ENCODE measurements around the gene ROR2.
"Not testable (repeated sequence)": the region's sequence is repeated elsewhere in the genome, so short reads cannot be mapped to it uniquely, and the experiment has no call there.

The ROR2 gene

DNA sequence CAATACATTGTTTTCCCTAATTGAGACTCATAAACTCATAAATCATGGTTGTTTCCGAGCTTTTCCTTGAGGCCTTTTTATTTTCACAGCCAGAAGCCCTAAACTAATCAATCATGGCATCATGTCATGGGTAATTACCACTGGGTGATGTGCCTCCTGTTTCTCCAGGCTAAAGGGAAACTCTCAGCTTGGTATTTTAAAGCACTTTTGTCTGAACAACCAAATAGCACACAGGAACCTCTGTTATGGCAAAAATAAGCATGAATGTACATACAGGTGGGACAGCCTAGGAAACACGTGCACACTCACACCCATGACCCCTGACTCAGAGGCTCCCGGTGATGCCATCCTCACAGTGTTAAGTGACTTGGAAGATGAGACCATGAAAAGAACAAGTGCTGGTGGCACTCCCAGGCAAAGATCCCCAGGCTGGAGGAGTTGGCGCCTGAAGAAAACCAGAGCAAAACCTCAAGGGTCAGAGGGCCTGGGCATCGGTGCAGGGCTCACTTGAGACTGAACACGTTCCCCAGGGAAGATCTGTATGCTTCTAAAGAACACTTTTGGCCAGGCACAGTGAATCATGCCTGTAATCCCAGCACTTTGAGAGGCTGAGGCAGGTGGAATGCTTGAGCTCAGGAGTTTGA, 154.3 kb downstream of the ROR2 start:
- DNase-seq (ENCODE audit: low read depth, low spot score): no peak
- no peaks in the 10 kb centered on the region for H3K36me3 ChIP-seq (ENCODE audit: insufficient read depth, low read length)
- no peak overlapping the region for H3K9ac ChIP-seq (ENCODE audit: insufficient read length)
- no peaks in the 10 kb centered on the region for H3K9me3 ChIP-seq (ENCODE audit: low read depth, low read length)
- peak overlapping the region; percentile 38; the same call in 1 of the 2 replicates for H3K27ac ChIP-seq
- no peak overlapping the region for H3K4me3 ChIP-seq
- TF ChIP-seq EZH2 (IDR thresholded peaks at IDR 0.05) (no peak), POLR2AphosphoS5 (IDR thresholded peaks at IDR 0.05; ENCODE audit: borderline replicate concordance, low read depth, low read length) (peak; percentile 57; the same call in 1 of the 2 replicates), FOXP2 (optimal IDR thresholded peaks at IDR 0.05; ENCODE audit: control extremely low read depth, extremely low read length, insufficient read depth) (no peak)

DNA sequence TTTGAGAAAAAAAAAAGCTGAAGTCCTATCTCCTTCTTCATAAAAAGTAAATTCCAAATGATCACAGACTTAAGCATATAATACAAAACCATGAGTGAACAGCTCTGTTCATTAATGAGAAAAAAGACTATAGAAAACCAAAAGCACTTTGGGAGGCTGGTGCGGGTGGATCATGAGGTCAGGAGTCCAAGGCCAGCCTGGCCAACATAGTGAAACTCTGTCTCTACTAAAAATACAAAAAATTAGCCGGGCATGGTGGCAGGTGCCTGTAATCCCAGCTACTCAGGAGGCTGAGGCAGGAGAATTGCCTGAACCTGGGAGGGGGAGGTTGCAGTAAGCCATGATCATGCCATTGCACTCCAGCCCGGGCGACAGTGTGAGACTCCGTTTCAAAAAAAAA, 156.7 kb downstream of the ROR2 start:
- not testable (repeated sequence) for H3K27ac ChIP-seq; H3K36me3 ChIP-seq (ENCODE audit: insufficient read depth, low read length); H3K9me3 ChIP-seq (ENCODE audit: low read depth, low read length); H3K9ac ChIP-seq (ENCODE audit: insufficient read length); H3K4me3 ChIP-seq; DNase-seq (ENCODE audit: low read depth, low spot score)

DNA sequence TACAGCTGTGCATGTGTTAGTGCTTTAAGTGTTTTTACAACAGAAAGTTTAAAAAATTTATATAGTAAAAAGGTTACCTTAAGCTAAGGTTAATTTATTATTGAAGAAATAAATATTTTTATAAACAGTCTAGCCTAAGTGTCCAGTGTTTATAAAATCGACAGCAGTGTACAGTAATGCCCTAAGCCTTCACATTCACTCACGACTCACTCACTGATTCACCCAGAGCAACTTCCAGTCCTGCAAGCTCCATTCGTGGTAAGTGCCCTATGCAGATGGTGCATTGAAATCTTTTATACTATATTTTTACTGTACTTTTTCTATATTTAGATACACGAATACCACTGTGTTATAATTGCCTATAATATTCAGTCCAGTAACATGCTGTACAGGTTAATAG, 159.1 kb downstream of the ROR2 start:
- Histone ChIP-seq H3K9ac (ENCODE audit: insufficient read length) (no peak overlapping the region), H3K4me3 (no peak overlapping the region), H3K36me3 (ENCODE audit: insufficient read depth, low read length) (no peaks in the 10 kb centered on the region), H3K27ac (no peak overlapping the region), H3K9me3 (ENCODE audit: low read depth, low read length) (0 out of 2 replicates have a peak, but pooled peaks cover 4% of the 10 kb centered on the region)
- no peak for TF ChIP-seq EZH2 (IDR thresholded peaks at IDR 0.05)
- TF ChIP-seq POLR2AphosphoS5 (IDR thresholded peaks at IDR 0.05; ENCODE audit: borderline replicate concordance, low read depth, low read length): no peak
- no peak for TF ChIP-seq FOXP2 (optimal IDR thresholded peaks at IDR 0.05; ENCODE audit: control extremely low read depth, extremely low read length, insufficient read depth)
- no peak for DNase-seq (ENCODE audit: low read depth, low spot score)

DNA sequence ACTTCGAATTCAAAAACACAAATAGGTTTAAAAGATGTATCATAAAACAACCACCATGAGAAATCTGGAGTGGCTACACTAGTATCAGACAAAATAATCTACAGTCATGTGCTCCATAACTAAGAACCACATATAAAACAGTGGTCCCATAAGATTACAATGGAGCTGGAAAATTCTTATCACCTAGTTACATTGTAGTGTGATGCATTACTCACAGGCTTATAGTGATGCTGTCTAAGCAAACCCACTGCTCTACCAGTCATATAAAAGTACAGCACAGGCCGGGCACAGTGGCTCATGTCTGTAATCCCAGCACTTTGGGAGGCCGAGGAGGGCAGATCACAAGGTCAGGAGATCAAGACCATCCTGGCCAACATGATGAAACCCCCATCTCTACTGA, 160.1 kb downstream of the ROR2 start:
- no peak for TF ChIP-seq FOXP2 (optimal IDR thresholded peaks at IDR 0.05; ENCODE audit: control extremely low read depth, extremely low read length, insufficient read depth)
- no peak for TF ChIP-seq EZH2 (IDR thresholded peaks at IDR 0.05)
- TF ChIP-seq POLR2AphosphoS5 (IDR thresholded peaks at IDR 0.05; ENCODE audit: borderline replicate concordance, low read depth, low read length): no peak
- 0 out of 2 replicates have a peak, but pooled peaks cover 4% of the 10 kb centered on the region for H3K9me3 ChIP-seq (ENCODE audit: low read depth, low read length)
- H3K4me3 ChIP-seq: no peak overlapping the region
- no peak for DNase-seq (ENCODE audit: low read depth, low spot score)
- no peaks in the 10 kb centered on the region for H3K36me3 ChIP-seq (ENCODE audit: insufficient read depth, low read length)
- no peak overlapping the region for H3K27ac ChIP-seq
- no peak overlapping the region for H3K9ac ChIP-seq (ENCODE audit: insufficient read length)

DNA sequence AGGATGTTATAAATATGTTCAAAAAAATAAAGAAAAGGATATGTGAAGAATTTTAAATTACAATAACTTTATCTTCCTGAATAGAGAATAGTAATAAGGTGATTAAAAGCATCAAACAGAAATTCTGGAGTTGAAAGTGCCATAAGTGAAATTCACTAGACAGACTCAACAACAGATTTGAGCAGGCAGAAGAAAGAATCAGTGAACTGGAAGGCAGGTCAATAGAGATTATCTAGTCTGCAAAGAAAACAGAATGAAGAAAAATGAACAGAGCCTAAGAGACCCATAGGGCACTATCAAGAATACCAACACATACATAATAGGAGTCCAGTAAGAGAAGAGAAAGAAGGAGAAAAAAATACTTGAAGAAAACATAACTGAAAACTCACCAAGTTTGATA, 162.1 kb downstream of the ROR2 start:
- Histone ChIP-seq H3K27ac (no peak overlapping the region), H3K4me3 (no peak overlapping the region), H3K36me3 (ENCODE audit: insufficient read depth, low read length) (no peaks in the 10 kb centered on the region), H3K9ac (ENCODE audit: insufficient read length) (no peak overlapping the region), H3K9me3 (ENCODE audit: low read depth, low read length) (0 out of 2 replicates have a peak, but pooled peaks cover 4% of the 10 kb centered on the region)
- no peak for DNase-seq (ENCODE audit: low read depth, low spot score)
- no peak for TF ChIP-seq EZH2 (IDR thresholded peaks at IDR 0.05)
- no peak for TF ChIP-seq POLR2AphosphoS5 (IDR thresholded peaks at IDR 0.05; ENCODE audit: borderline replicate concordance, low read depth, low read length)

DNA sequence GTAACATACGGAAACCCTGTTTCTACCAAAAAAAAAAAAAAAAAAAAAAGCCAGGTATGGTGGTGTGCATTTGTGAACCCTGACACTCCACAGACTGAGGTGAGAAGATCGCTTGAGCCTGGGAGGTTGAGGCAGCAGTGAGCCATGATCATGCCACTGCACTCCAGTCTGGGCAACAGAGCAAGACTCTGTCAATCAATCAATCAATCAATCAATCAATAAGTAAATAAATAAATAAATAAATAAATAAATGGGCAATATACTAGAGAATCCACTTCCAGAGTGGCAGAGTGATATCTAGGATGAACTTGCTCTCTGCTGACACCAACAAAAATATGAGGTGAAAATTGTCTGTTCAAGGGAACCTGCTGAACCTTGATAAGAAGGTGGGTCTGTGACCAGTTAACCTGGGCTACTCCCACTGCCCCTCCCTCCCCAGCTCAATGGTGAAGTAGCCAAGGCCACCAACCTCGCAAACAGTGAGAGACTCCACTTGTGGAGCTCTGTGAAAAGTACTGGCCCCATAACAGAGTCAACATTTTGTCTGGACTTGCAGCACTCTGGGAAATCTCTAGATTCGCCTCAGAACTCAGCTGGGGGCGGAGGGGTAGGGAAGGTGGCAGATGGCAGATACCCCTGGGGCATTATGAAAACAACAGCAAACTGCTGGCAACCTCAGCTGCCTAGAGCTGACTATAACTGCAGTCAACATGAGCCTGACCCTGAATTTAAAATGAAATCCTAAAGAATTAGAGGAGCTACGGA, 163.7 kb downstream of the ROR2 start:
- Histone ChIP-seq H3K9ac (ENCODE audit: insufficient read length) (no peak overlapping the region), H3K9me3 (ENCODE audit: low read depth, low read length) (0 out of 2 replicates have a peak, but pooled peaks cover 4% of the 10 kb centered on the region), H3K4me3 (no peak overlapping the region), H3K27ac (no peak overlapping the region), H3K36me3 (ENCODE audit: insufficient read depth, low read length) (no peaks in the 10 kb centered on the region)
- no peak for TF ChIP-seq FOXP2 (optimal IDR thresholded peaks at IDR 0.05; ENCODE audit: control extremely low read depth, extremely low read length, insufficient read depth)
- TF ChIP-seq EZH2 (IDR thresholded peaks at IDR 0.05): no peak
- no peak for TF ChIP-seq POLR2AphosphoS5 (IDR thresholded peaks at IDR 0.05; ENCODE audit: borderline replicate concordance, low read depth, low read length)
- no peak for DNase-seq (ENCODE audit: low read depth, low spot score)

DNA sequence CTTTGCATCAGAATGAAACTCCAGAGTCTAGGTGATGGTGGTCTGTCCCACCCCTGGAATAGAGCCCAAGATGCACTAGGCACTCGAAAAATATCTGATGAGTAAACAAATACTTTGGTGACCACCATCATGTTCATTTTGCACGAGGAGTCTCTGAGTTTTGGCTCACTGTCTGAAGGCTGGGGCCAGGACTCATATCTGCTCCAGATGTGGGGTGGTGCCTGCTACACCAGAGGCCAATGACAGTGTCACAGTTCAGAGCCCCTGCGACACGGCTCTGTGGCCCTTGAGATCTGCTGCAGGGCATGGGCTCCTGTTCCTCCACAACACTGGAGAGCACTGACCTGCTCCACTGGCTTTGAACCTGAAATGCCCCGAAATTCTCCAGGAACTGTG, 164.6 kb downstream of the ROR2 start:
- Histone ChIP-seq H3K4me3 (no peak overlapping the region), H3K9me3 (ENCODE audit: low read depth, low read length) (0 out of 2 replicates have a peak, but pooled peaks cover 4% of the 10 kb centered on the region), H3K27ac (no peak overlapping the region), H3K9ac (ENCODE audit: insufficient read length) (no peak overlapping the region), H3K36me3 (ENCODE audit: insufficient read depth, low read length) (no peaks in the 10 kb centered on the region)
- DNase-seq (ENCODE audit: low read depth, low spot score): no peak
- TF ChIP-seq EZH2 (IDR thresholded peaks at IDR 0.05) (no peak), POLR2AphosphoS5 (IDR thresholded peaks at IDR 0.05; ENCODE audit: borderline replicate concordance, low read depth, low read length) (no peak), FOXP2 (optimal IDR thresholded peaks at IDR 0.05; ENCODE audit: control extremely low read depth, extremely low read length, insufficient read depth) (no peak)

DNA sequence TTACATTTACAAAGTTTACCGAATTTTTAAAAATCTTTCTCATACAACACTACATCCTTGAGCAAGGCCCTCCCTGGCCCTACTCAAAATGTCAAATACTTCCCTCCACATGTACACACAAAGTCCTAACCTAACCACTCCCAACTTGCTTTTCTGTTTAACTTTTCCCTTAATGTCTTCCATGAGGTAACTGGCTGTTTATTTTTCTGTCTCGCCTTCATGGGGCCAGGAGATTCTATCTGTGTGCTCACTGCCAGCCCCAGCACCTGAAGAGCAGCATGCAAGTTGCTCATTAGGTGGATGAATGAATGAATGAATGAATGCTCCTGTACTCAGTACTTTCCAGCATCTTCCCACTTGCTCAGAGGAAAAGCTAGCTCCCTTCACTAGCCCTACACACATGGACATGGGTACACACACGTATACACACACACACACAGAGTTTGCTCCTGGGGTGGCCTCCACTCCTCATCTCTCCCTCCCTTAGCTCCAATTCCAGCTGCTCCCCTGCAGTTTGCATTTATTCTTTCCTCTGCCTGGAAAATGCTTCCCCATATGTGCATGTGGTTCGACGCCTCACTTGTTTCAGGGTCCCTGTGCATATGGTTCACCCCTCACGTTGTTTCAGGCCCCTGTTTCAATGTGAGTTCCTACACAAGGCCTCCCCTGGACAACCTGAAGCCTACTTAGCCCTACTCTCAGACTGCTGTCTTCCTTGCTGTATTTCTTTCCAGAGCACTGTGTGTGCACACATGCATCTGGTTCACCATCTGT, 165.2 kb downstream of the ROR2 start:
- Histone ChIP-seq H3K9me3 (ENCODE audit: low read depth, low read length) (0 out of 2 replicates have a peak, but pooled peaks cover 4% of the 10 kb centered on the region), H3K27ac (no peak overlapping the region), H3K36me3 (ENCODE audit: insufficient read depth, low read length) (no peaks in the 10 kb centered on the region), H3K9ac (ENCODE audit: insufficient read length) (no peak overlapping the region), H3K4me3 (no peak overlapping the region)
- no peak for TF ChIP-seq EZH2 (IDR thresholded peaks at IDR 0.05)
- no peak for TF ChIP-seq FOXP2 (optimal IDR thresholded peaks at IDR 0.05; ENCODE audit: control extremely low read depth, extremely low read length, insufficient read depth)
- no peak for TF ChIP-seq POLR2AphosphoS5 (IDR thresholded peaks at IDR 0.05; ENCODE audit: borderline replicate concordance, low read depth, low read length)
- DNase-seq (ENCODE audit: low read depth, low spot score): no peak

Measured in SK-N-MC (cell line).